Measurements from ENCODE around the gene ZSCAN5C.
"Not testable (repeated sequence)": the region's sequence is repeated elsewhere in the genome, so short reads cannot be mapped to it uniquely, and the experiment has no call there.

ZSCAN5C gene

DNA sequence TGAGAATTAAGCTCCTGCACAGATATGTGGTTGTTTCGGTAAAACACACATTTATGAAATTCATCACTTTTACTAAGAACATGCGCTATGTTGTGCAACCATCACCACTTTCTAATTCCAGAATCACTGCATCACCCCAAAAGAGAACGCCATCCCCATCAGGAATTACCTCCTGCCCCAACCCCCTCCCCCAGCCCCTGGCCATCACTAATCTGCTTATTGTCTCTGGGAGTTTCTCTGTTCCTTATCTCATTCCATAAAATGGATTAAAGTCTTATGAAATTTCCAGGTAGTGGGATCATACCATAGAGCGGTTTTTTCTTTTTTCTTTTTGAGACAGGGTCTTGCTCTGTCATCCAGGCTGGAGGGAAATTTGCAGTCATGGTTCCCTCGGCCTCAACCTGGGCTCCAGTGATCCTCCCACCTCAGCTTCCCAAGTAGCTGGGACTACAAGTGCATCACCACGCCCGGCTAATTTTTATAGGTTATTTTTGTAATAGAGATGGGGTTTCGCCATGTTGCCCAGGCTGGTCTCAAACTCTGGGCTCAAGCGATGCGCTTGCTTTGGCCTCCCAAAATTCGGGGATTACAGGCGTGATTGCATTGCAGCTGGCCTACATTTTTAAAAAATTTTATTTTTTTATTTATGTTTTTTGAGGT is 8.0 kb upstream of the ZSCAN5C start:
- no peak overlapping the region for H3K4me3 ChIP-seq (replicated peaks; ENCODE audit: insufficient read depth, low read length)
- no peak overlapping the region for H3K27ac ChIP-seq (replicated peaks)
- H3K27me3 ChIP-seq (ENCODE audit: insufficient read depth, poor library complexity, severe bottlenecking) = no peaks in the 10 kb centered on the region
- no peak for DNase-seq (ENCODE audit: low read depth in 1 of 2, low spot score in 1 of 2)
- no peak for TF ChIP-seq GABPA (IDR thresholded peaks at IDR 0.05; ENCODE audit: low read depth)
- TF ChIP-seq, protein P1, sequence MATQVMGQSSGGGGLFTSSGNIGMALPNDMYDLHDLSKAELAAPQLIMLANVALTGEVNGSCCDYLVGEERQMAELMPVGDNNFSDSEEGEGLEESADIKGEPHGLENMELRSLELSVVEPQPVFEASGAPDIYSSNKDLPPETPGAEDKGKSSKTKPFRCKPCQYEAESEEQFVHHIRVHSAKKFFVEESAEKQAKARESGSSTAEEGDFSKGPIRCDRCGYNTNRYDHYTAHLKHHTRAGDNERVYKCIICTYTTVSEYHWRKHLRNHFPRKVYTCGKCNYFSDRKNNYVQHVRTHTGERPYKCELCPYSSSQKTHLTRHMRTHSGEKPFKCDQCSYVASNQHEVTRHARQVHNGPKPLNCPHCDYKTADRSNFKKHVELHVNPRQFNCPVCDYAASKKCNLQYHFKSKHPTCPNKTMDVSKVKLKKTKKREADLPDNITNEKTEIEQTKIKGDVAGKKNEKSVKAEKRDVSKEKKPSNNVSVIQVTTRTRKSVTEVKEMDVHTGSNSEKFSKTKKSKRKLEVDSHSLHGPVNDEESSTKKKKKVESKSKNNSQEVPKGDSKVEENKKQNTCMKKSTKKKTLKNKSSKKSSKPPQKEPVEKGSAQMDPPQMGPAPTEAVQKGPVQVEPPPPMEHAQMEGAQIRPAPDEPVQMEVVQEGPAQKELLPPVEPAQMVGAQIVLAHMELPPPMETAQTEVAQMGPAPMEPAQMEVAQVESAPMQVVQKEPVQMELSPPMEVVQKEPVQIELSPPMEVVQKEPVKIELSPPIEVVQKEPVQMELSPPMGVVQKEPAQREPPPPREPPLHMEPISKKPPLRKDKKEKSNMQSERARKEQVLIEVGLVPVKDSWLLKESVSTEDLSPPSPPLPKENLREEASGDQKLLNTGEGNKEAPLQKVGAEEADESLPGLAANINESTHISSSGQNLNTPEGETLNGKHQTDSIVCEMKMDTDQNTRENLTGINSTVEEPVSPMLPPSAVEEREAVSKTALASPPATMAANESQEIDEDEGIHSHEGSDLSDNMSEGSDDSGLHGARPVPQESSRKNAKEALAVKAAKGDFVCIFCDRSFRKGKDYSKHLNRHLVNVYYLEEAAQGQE (IDR thresholded peaks at IDR 0.05; ENCODE audit: insufficient replicate concordance, low read depth) = no peak
- TF ChIP-seq POLR2AphosphoS5 (IDR thresholded peaks at IDR 0.05; ENCODE audit: low read depth) = no peak
- TF ChIP-seq, protein P2, sequence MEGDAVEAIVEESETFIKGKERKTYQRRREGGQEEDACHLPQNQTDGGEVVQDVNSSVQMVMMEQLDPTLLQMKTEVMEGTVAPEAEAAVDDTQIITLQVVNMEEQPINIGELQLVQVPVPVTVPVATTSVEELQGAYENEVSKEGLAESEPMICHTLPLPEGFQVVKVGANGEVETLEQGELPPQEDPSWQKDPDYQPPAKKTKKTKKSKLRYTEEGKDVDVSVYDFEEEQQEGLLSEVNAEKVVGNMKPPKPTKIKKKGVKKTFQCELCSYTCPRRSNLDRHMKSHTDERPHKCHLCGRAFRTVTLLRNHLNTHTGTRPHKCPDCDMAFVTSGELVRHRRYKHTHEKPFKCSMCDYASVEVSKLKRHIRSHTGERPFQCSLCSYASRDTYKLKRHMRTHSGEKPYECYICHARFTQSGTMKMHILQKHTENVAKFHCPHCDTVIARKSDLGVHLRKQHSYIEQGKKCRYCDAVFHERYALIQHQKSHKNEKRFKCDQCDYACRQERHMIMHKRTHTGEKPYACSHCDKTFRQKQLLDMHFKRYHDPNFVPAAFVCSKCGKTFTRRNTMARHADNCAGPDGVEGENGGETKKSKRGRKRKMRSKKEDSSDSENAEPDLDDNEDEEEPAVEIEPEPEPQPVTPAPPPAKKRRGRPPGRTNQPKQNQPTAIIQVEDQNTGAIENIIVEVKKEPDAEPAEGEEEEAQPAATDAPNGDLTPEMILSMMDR (IDR thresholded peaks at IDR 0.05; ENCODE audit: insufficient read depth, low read length) = no peak
- TF ChIP-seq SPI1 (IDR thresholded peaks at IDR 0.05; ENCODE audit: borderline replicate concordance, low read depth) = no peak

DNA sequence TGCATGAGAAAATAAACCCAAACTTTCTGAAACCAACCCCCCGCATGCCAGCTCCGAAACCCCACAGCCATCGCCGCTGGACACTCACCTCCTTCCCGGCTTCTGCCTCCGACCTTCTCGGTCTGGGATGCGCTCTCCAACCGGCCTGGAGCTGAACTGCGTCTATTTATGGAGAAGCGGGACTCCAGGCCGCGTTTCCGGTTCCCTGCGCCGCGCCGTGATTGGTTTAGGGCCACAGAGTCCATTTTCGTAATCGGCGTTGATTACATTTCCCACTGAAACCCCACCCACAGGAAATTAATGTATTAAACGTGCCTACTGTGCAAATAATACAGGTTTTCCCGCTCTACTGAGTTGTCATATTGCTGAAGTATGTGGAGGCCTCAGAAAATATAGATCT is 4.4 kb upstream of the ZSCAN5C start, which contains the start of gene ZSCAN5B:
Gene ZSCAN5B (minus strand): TSS at position 138 of the 400 bp plus-strand sequence. CDS start 4,731 bp downstream, outside the sequence.
- H3K27me3 ChIP-seq (ENCODE audit: insufficient read depth, poor library complexity, severe bottlenecking); H3K27ac ChIP-seq (replicated peaks); DNase-seq (ENCODE audit: low read depth in 1 of 2, low spot score in 1 of 2); H3K4me3 ChIP-seq (replicated peaks; ENCODE audit: insufficient read depth, low read length): not testable (repeated sequence)

DNA sequence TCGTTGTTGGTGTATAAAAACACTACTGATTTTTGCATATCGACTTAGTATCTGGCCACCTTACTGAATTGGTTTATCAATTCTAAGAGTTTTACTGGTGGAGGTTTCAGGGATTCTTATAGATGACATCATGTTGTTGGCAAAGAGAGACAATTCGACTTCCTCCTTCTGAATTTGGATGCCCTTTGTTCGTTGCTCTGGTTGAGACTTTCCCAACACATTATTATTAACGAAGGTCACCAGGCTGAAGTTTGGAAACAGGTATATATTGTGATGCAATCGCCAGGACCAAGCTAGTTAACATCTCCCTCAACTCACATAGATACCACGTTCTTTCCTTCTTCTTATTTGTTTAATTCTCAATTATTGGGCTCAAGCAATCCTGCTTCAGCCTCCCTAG is 2.4 kb upstream of the ZSCAN5C start:
- no peak overlapping the region for H3K27ac ChIP-seq (replicated peaks)
- no peak overlapping the region for H3K4me3 ChIP-seq (replicated peaks; ENCODE audit: insufficient read depth, low read length)
- TF ChIP-seq, protein P1 (IDR thresholded peaks at IDR 0.05; ENCODE audit: insufficient replicate concordance, low read depth) = no peak
- no peak for TF ChIP-seq SPI1 (IDR thresholded peaks at IDR 0.05; ENCODE audit: borderline replicate concordance, low read depth)
- TF ChIP-seq GABPA (IDR thresholded peaks at IDR 0.05; ENCODE audit: low read depth) = no peak
- TF ChIP-seq, protein P2 (IDR thresholded peaks at IDR 0.05; ENCODE audit: insufficient read depth, low read length) = no peak
- no peak for TF ChIP-seq POLR2AphosphoS5 (IDR thresholded peaks at IDR 0.05; ENCODE audit: low read depth)
- no peaks in the 10 kb centered on the region for H3K27me3 ChIP-seq (ENCODE audit: insufficient read depth, poor library complexity, severe bottlenecking)
- DNase-seq (ENCODE audit: low read depth in 1 of 2, low spot score in 1 of 2) = no peak

DNA sequence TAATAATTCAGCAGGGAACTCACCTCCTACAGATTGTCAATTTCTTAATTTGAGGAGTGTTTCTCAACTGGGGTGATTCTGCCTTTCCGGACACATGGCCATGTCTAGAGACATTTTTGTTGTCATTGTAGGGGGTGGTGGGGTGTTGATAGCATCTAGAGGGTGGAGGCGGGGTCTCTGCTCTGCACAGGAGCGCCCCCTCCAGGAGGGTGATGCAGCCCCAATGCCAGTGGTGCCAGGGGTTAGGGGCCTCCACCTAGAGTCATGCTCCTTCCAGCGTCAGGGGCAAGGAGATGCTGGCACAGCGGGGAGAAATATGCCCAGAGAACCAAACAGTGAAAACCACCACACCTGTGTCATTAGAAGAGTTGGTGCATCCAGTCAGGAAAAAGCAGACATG is 5.5 kb downstream of the ZSCAN5C start:
- not testable (repeated sequence) for H3K4me3 ChIP-seq (replicated peaks; ENCODE audit: insufficient read depth, low read length); H3K27me3 ChIP-seq (ENCODE audit: insufficient read depth, poor library complexity, severe bottlenecking); H3K27ac ChIP-seq (replicated peaks); DNase-seq (ENCODE audit: low read depth in 1 of 2, low spot score in 1 of 2)

DNA sequence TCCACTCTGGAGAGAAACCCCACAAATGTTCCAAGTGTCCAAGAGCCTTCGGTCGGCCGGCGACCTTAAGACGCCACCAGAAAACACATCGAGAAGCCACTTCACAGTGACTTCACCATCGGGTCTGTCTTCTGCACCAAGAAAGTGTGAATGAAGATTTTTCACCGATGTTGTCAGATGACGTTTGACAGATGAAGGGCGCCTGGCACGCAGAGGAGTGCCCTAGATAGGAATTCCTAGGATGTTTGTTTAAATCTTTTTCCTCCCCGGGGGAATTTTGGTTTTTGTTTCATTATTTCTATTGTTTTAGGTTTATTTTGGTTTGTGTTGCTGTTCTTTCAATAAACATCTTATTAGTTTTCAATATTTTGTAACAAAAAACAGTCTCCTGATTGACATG is 7.0 kb downstream of the ZSCAN5C start:
- no peak for DNase-seq (ENCODE audit: low read depth in 1 of 2, low spot score in 1 of 2)
- Histone ChIP-seq H3K27me3 (ENCODE audit: insufficient read depth, poor library complexity, severe bottlenecking) (no peaks in the 10 kb centered on the region), H3K27ac (replicated peaks) (no peak overlapping the region), H3K4me3 (replicated peaks; ENCODE audit: insufficient read depth, low read length) (no peak overlapping the region)
- TF ChIP-seq, protein P1 (IDR thresholded peaks at IDR 0.05; ENCODE audit: insufficient replicate concordance, low read depth) = no peak
- TF ChIP-seq SPI1 (IDR thresholded peaks at IDR 0.05; ENCODE audit: borderline replicate concordance, low read depth) (no peak), POLR2AphosphoS5 (IDR thresholded peaks at IDR 0.05; ENCODE audit: low read depth) (no peak), GABPA (IDR thresholded peaks at IDR 0.05; ENCODE audit: low read depth) (no peak)
- TF ChIP-seq, protein P2 (IDR thresholded peaks at IDR 0.05; ENCODE audit: insufficient read depth, low read length) = no peak

DNA sequence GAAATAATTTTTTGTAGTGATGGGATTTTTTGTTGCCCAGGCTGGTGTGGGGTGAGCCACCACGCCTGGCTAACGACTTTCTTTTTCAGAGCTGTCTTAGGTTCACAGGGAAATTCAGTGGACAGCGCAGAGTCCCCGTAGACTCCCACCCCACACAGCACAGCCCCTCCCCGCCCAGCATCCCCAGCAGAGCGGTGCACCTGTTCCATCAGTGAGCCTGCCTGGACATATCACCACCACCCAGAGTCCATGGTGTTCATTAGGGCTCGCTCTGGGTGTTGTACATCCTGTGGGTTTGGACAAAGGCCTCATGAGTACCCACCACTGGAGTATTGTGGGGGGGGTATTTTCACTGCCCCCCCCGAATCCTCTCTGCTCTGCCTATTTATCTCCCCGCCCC is 8.0 kb downstream of the ZSCAN5C start:
- not testable (repeated sequence) for H3K4me3 ChIP-seq (replicated peaks; ENCODE audit: insufficient read depth, low read length); H3K27ac ChIP-seq (replicated peaks); H3K27me3 ChIP-seq (ENCODE audit: insufficient read depth, poor library complexity, severe bottlenecking); DNase-seq (ENCODE audit: low read depth in 1 of 2, low spot score in 1 of 2)
